HG03342 (cell line): ENCODE measurements around the gene RPP25L.

ENCODE experiments used
- ATAC-seq: cut with Tn5 transposase; IDR thresholded peaks from one replicate; pipeline ENCODE4 v1.9.1; 2021; ENCODE audit warnings: mild to moderate bottlenecking, moderate library complexity; ENCODE audit not compliant: unreplicated experiment

Gene RPP25L

DNA sequence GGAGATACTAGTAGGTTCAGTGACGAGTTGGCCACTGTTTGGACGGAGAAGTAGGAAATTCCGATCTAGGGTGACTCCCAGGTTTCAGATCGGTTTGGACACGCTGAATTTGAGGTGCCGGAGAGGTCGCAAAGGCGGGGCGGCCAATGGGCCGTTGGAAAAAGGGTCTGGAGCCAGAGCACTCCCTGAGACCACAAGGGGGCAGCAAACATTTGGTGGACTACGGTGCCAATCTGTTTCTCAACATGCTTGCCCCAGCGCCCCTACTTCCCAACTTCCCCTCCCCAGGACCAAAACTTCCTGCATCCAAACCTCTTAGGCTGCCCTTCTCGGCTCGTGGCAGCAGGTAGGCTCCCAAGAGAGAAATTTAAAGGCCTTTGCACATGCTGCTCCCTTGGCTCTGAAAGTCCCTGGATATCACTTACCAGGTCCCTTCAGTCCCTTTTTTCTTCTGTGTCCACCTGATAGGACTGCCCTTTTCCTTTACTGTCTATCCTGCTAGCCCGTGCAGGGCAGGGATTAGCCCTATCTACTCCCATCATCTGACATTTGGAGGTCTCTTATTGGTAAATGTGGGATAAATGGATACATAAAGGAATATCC, 992 bp upstream of the RPP25L start:
- ATAC-seq: no peak

GRCh38 chr9:34611251-34611810, 566 bp downstream of the RPP25L start:
- ATAC-seq: no peak

- ATAC-seq: no peak
Observed at GRCh38 chr9:34610434-34611206, 1.3 kb downstream of the RPP25L start.

DNA sequence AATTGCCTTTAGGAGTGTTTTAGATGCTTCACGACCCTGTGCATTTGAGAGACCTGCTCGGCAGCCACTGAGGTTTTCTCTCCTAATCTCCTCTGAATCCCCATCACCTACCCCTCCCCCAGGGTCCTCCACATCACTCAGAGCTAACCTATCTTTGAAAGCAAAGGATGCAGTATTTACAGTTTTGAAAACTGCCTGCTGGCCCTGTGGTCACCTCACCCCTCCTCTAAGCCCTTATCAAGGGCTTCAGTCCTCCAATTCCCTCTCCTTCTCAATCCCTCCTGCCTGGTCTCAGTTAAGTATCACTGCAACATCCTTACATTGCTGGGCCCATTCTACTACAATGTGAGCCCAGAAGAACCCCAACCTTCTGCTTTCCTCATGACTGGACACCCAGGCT, 4.6 kb downstream of the RPP25L start:
- ATAC-seq: no peak

- ATAC-seq: no peak
Observed at GRCh38 chr9:34606905-34607304, 5.0 kb downstream of the RPP25L start.

- ATAC-seq: no peak
Observed at GRCh38 chr9:34606190-34606589, 5.7 kb downstream of the RPP25L start.

DNA sequence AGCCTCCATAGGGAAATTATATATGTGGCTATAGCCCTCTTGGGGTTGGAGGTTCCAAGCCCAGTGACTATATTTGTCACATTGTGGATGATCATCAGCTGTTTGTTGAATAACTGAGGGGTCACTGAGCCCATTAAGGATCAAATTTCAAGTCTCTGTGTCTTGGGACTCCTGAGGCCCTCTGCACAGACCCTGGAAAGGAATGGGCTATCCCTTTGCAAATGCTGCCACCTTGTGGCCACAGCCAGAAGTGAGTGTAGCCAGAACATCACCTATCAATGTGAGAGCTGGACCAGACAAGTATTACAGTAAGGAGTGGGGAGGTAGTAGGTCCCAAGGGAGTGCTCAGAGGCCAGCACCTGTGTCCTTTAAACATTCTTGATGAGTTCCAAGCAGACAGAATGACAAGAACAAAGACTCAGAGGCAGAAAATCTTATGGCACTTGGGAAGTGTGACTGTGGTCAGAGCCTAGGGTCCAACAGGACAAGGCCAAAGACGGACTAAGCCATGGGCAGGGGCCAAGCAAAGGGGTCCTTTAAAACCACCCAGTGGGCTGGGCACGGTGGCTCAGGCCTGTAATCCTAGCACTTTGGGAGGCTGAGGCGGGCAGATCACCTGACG, 8.2 kb downstream of the RPP25L start:
- peak; percentile 70 for ATAC-seq

GRCh38 chr9:34601937-34602573, 9.8 kb downstream of the RPP25L start:
- no peak for ATAC-seq

- no peak for ATAC-seq
Observed at GRCh38 chr9:34600908-34601307, 11.0 kb downstream of the RPP25L start.

- no peak for ATAC-seq
Observed at GRCh38 chr9:34599546-34599945, 12.4 kb downstream of the RPP25L start.

DNA sequence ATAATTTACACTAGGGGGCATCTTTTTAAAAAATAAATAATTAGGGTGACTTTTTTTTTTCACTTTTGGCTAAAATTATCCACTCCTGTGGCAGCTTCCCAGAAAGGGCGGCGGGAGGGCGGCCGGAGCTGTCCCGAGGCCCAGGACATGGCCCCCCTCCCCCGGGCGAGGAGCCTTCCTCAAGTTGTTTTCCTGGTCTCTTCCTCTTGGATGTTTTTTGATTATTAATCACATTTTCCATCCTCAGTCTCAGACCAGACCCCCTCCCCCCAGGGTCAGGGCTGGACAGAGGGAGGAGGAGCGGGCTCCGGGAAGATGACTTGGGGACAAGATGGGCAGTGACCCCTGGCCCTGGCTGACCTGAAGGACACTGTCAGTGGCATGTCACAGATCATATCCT, 17.7 kb downstream of the RPP25L start:
- no peak for ATAC-seq

DNA sequence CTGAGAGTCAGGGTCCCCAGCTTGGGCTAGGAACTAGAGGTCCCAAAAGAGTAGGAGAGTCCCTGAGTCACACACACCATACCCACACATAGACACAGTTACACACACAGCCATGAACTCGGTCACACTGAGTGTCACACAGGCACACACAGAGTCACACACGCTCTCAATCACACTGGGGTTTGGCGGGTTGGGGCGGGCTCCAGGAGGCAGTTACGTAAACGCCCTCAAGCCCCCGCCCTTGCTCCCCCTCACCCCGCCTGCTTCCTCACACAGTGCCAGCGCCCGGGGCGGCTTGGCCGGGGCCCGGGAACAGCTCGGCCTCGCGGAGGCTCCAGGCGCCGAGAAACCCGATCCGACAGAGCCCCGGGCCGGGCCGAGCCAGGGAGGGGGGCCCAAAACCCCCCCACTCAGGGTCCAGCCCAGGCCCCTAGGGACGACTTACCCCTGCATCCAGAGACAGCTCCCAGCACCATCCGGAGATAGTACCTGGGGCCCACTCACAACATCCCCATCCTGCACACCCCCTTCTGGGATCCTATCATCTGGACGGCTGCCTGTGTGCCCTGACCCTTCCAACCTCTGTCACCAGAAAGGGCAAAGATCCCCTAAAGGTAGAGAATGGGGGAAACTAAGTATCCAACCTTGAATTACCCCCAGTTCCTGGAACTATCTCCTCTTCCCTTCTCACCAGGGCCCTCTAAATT, 18.8 kb downstream of the RPP25L start:
- no peak for ATAC-seq

- ATAC-seq: no peak
Observed at GRCh38 chr9:34591917-34592866, 19.7 kb downstream of the RPP25L start.

GRCh38 chr9:34591248-34591916, 20.5 kb downstream of the RPP25L start:
- ATAC-seq: peak; percentile 59

- ATAC-seq: no peak
Observed at GRCh38 chr9:34590381-34591247, 21.3 kb downstream of the RPP25L start.

GRCh38 chr9:34589636-34590380, 22.1 kb downstream of the RPP25L start, which contains the start of gene CNTFR:
Gene CNTFR, minus strand, starts transcription at chr9:34589724. Its CDS starts 20,743 bp downstream, at chr9:34568981.
- no peak for ATAC-seq
